Neural crest cell (in vitro differentiated cells): ENCODE measurements around the gene PCNX1. TPM values are rescaled to one million over a fixed set of nuclear protein-coding genes. Genes with fewer than 3 reads are reported as not detected.

ENCODE experiments used
- DNase-seq: peaks from one replicate; pipeline ENCODE4 v3.0.0; 2021; ENCODE audit warnings: low read depth, mixed read lengths, low spot score
- H3K27ac Mint-ChIP-seq: one replicate; pipeline ENCODE4 v1.8.0; 2021; ENCODE audit warnings: mild to moderate bottlenecking, mixed read lengths; ENCODE audit not compliant: unreplicated experiment
- H3K27me3 Mint-ChIP-seq: 2 replicates; pipeline ENCODE4 v1.8.0; 2021; ENCODE audit warnings: low read depth, mild to moderate bottlenecking, mixed read lengths
- H3K36me3 Mint-ChIP-seq: 2 replicates; pipeline ENCODE4 v1.8.0; 2021; ENCODE audit warnings: low read depth, mild to moderate bottlenecking, mixed read lengths
- H3K4me1 Mint-ChIP-seq: 2 replicates; pipeline ENCODE4 v1.8.0; 2021; ENCODE audit warnings: mixed read lengths
- H3K4me3 Mint-ChIP-seq: one replicate; pipeline ENCODE4 v1.8.0; 2021; ENCODE audit warnings: mild to moderate bottlenecking, mixed read lengths
- H3K9me3 Mint-ChIP-seq: 2 replicates; pipeline ENCODE4 v1.8.0; 2021; ENCODE audit warnings: mixed read lengths
- total RNA-seq: library from RNA; stranded (reverse); gene quantifications from 2 replicates; pipeline ENCODE4 v1.2.1, GENCODE V29; 2021
- TF ChIP-seq, protein P1 (sequence below): fragments of 200-600 bp; sonication (generic); conservative IDR thresholded peaks from 2 replicates; pipeline ENCODE4 v1.5.0; 2021; ENCODE audit warnings: antibody characterized with exemption, mild to moderate bottlenecking

The PCNX1 gene
- total RNA-seq, 1 donor from 2014 or later, result 50.3 TPM

- Mint-ChIP-seq H3K27ac (no peak overlapping the region), H3K4me1 (peaks cover 3% of the 10 kb centered on the region), H3K27me3 (no peaks in the 10 kb centered on the region), H3K36me3 (no peaks in the 10 kb centered on the region), H3K4me3 (no peak overlapping the region), H3K9me3 (no peaks in the 10 kb centered on the region)
- TF ChIP-seq, protein P1, sequence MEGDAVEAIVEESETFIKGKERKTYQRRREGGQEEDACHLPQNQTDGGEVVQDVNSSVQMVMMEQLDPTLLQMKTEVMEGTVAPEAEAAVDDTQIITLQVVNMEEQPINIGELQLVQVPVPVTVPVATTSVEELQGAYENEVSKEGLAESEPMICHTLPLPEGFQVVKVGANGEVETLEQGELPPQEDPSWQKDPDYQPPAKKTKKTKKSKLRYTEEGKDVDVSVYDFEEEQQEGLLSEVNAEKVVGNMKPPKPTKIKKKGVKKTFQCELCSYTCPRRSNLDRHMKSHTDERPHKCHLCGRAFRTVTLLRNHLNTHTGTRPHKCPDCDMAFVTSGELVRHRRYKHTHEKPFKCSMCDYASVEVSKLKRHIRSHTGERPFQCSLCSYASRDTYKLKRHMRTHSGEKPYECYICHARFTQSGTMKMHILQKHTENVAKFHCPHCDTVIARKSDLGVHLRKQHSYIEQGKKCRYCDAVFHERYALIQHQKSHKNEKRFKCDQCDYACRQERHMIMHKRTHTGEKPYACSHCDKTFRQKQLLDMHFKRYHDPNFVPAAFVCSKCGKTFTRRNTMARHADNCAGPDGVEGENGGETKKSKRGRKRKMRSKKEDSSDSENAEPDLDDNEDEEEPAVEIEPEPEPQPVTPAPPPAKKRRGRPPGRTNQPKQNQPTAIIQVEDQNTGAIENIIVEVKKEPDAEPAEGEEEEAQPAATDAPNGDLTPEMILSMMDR, result no peak
- DNase-seq, result no peak
Observed at GRCh38 chr14:70987041-70987440, 79.8 kb downstream of the PCNX1 start.

DNA sequence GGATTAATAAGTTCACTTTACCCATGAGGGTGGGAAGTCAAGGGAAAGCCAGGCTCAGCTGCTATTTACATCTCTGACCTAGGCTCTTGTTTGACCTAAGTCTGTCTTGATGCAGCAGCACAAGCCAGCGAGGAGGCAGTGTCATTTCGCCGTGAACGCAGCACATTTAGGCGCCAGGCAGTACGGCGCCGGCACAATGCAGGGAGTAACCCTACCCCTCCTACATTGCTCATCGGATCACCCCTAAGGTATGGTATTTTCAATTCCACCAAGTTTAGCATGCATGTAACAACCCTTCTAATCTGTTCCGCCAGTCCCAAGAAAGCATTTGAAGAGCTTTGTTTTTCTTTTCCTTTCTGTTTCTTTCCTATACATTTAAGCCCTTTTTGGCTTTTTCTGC lies 81.2 kb downstream of the PCNX1 start:
- H3K9me3 Mint-ChIP-seq, result no peaks in the 10 kb centered on the region
- DNase-seq, result no peak
- H3K4me3 Mint-ChIP-seq, result no peak overlapping the region
- no peaks in the 10 kb centered on the region for H3K27me3 Mint-ChIP-seq
- TF ChIP-seq, protein P1, result no peak
- no peaks in the 10 kb centered on the region for H3K36me3 Mint-ChIP-seq
- H3K27ac Mint-ChIP-seq, result peak overlapping the region; percentile 61
- peaks cover 3% of the 10 kb centered on the region for H3K4me1 Mint-ChIP-seq

GRCh38 chr14:70993931-70994330 lies 86.7 kb downstream of the PCNX1 start:
- DNase-seq, result no peak
- Mint-ChIP-seq H3K27ac (no peak overlapping the region), H3K4me1 (peaks cover 7% of the 10 kb centered on the region), H3K4me3 (no peak overlapping the region), H3K27me3 (no peaks in the 10 kb centered on the region), H3K36me3 (peaks cover 7% of the 10 kb centered on the region), H3K9me3 (no peaks in the 10 kb centered on the region)
- TF ChIP-seq, protein P1, result no peak

DNA sequence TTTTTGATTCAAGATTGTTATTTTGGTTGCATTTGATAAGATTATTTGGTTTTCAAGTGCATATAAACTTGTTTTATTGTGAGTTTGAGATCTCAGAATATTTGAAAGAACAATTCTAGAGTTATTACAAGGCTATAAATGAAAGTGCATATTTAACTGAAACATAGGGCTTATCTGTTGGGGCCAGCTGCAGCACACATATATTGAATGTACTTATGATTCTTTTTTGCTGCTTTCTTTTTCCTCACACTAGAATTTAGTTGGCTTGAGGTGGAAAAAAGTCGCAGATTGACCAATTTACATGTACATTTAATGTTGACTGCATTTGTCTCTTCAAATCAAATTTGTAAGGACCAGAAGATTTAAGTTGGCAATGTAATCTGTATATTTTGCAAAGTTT lies 88.0 kb downstream of the PCNX1 start:
- Mint-ChIP-seq H3K27me3 (no peaks in the 10 kb centered on the region), H3K4me3 (no peak overlapping the region), H3K36me3 (peaks cover 7% of the 10 kb centered on the region), H3K9me3 (no peaks in the 10 kb centered on the region), H3K27ac (no peak overlapping the region), H3K4me1 (peaks cover 7% of the 10 kb centered on the region)
- TF ChIP-seq, protein P1, result no peak
- DNase-seq, result no peak

DNA sequence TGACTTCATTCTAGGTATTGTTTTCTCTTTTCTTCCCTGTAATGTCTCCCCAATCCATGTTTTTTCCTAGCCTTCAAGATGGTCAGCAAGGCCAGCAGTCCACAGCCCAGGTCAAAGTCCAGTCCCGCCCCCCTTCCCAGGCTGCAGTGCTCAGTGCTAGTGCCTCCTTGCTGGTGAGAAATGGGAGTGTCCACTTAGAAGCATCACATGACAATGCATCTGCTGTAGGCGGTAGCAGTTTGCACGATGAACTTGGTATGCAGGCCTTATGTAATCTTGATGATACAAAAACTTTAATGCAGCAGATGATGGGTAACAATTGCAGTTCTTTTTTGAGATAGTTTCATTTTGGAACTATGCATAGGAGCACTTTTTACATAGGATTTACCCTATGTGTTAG lies 88.4 kb downstream of the PCNX1 start:
- TF ChIP-seq, protein P1, result no peak
- H3K4me3 Mint-ChIP-seq, result no peak overlapping the region
- peaks cover 7% of the 10 kb centered on the region for H3K36me3 Mint-ChIP-seq
- DNase-seq, result no peak
- no peaks in the 10 kb centered on the region for H3K27me3 Mint-ChIP-seq
- no peaks in the 10 kb centered on the region for H3K9me3 Mint-ChIP-seq
- peaks cover 7% of the 10 kb centered on the region for H3K4me1 Mint-ChIP-seq
- no peak overlapping the region for H3K27ac Mint-ChIP-seq

DNA sequence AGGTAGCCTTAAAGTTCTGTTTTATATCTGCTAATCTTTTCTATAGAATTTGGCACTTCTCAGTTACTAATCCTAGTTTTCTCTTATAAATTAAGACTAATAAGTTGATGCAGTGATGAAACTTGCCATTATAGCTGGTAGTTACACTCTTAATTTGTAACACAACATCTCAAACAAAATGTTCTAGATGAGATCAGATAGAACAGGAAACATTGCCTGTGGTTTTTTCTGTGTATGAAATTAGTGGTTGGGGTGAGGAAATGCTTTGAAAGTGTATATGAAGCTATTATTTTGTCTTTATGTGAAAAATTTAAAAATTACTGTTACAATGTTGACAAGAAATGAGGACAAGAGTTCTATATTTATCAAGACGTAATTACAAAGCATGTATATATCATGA lies 91.9 kb downstream of the PCNX1 start:
- Mint-ChIP-seq H3K9me3 (no peaks in the 10 kb centered on the region), H3K27me3 (no peaks in the 10 kb centered on the region), H3K36me3 (peaks cover 15% of the 10 kb centered on the region), H3K4me3 (no peak overlapping the region), H3K4me1 (peaks cover 12% of the 10 kb centered on the region), H3K27ac (no peak overlapping the region)
- TF ChIP-seq, protein P1, result no peak
- DNase-seq, result no peak
